KOPT-K1 (cell line): ENCODE measurements around the gene CD83.
"Not testable (repeated sequence)": the region's sequence is repeated elsewhere in the genome, so short reads cannot be mapped to it uniquely, and the experiment has no call there.

ENCODE experiments used
- H3K27ac ChIP-seq: fragments of 200-600 bp; sonication (generic); 2 replicates; pipeline ENCODE4 v1.5.1; 2016; ENCODE audit warnings: antibody characterized with exemption, mild to moderate bottlenecking, low read depth, low read length; ENCODE audit not compliant: poor library complexity, severe bottlenecking
- H3K36me3 ChIP-seq: fragments of 200-600 bp; sonication (generic); 2 replicates; pipeline ENCODE4 v1.5.1; 2017; ENCODE audit warnings: antibody characterized with exemption, mild to moderate bottlenecking, low read length, moderate library complexity; ENCODE audit not compliant: insufficient read depth
- H3K9me3 ChIP-seq: fragments of 200-600 bp; sonication (generic); 2 replicates; pipeline ENCODE4 v1.5.1; 2017; ENCODE audit warnings: antibody characterized with exemption, low read length, mild to moderate bottlenecking; ENCODE audit not compliant: insufficient read depth, poor library complexity, severe bottlenecking

CD83 gene

GRCh38 chr6:14143305-14143704 is 25.7 kb downstream of the CD83 start:
- no peaks in the 10 kb centered on the region for H3K36me3 ChIP-seq
- H3K9me3 ChIP-seq: no peaks in the 10 kb centered on the region
- H3K27ac ChIP-seq: no peak overlapping the region

GRCh38 chr6:14144678-14145113 is 27.1 kb downstream of the CD83 start:
- Histone ChIP-seq H3K27ac (no peak overlapping the region), H3K36me3 (no peaks in the 10 kb centered on the region), H3K9me3 (no peaks in the 10 kb centered on the region)

- Histone ChIP-seq H3K36me3 (no peaks in the 10 kb centered on the region), H3K27ac (no peak overlapping the region), H3K9me3 (no peaks in the 10 kb centered on the region)
Observed at GRCh38 chr6:14146506-14147096, 29.0 kb downstream of the CD83 start.

GRCh38 chr6:14147891-14148290 is 30.3 kb downstream of the CD83 start:
- H3K9me3 ChIP-seq: no peaks in the 10 kb centered on the region
- H3K36me3 ChIP-seq: no peaks in the 10 kb centered on the region
- no peak overlapping the region for H3K27ac ChIP-seq

GRCh38 chr6:14148471-14148870 is 30.9 kb downstream of the CD83 start:
- H3K9me3 ChIP-seq: no peaks in the 10 kb centered on the region
- H3K27ac ChIP-seq: no peak overlapping the region
- no peaks in the 10 kb centered on the region for H3K36me3 ChIP-seq

GRCh38 chr6:14149053-14149738 is 31.6 kb downstream of the CD83 start:
- H3K36me3 ChIP-seq: no peaks in the 10 kb centered on the region
- no peak overlapping the region for H3K27ac ChIP-seq
- H3K9me3 ChIP-seq: no peaks in the 10 kb centered on the region

GRCh38 chr6:14149739-14150130 is 32.2 kb downstream of the CD83 start:
- no peaks in the 10 kb centered on the region for H3K9me3 ChIP-seq
- no peaks in the 10 kb centered on the region for H3K36me3 ChIP-seq
- H3K27ac ChIP-seq: no peak overlapping the region

- not testable (repeated sequence) for H3K36me3 ChIP-seq, H3K27ac ChIP-seq, H3K9me3 ChIP-seq
Observed at GRCh38 chr6:14151300-14151699, 33.7 kb downstream of the CD83 start.

GRCh38 chr6:14151773-14152172 is 34.2 kb downstream of the CD83 start:
- H3K27ac ChIP-seq: no peak overlapping the region
- H3K9me3 ChIP-seq: no peaks in the 10 kb centered on the region
- no peaks in the 10 kb centered on the region for H3K36me3 ChIP-seq

- no peak overlapping the region for H3K27ac ChIP-seq
- H3K9me3 ChIP-seq: peaks cover 1% of the 10 kb centered on the region
- no peaks in the 10 kb centered on the region for H3K36me3 ChIP-seq
Observed at GRCh38 chr6:14153228-14153627, 35.7 kb downstream of the CD83 start.

- peaks cover 14% of the 10 kb centered on the region for H3K9me3 ChIP-seq
- H3K27ac ChIP-seq: no peak overlapping the region
- no peaks in the 10 kb centered on the region for H3K36me3 ChIP-seq
Observed at GRCh38 chr6:14159090-14159489, 41.5 kb downstream of the CD83 start.

GRCh38 chr6:14162826-14163225 is 45.3 kb downstream of the CD83 start:
- H3K36me3 ChIP-seq: no peaks in the 10 kb centered on the region
- no peak overlapping the region for H3K27ac ChIP-seq
- H3K9me3 ChIP-seq: peaks cover 14% of the 10 kb centered on the region

- H3K9me3 ChIP-seq: peaks cover 16% of the 10 kb centered on the region
- no peaks in the 10 kb centered on the region for H3K36me3 ChIP-seq
- no peak overlapping the region for H3K27ac ChIP-seq
Observed at GRCh38 chr6:14165091-14165490, 47.5 kb downstream of the CD83 start.

- Histone ChIP-seq H3K27ac (no peak overlapping the region), H3K9me3 (peaks cover 29% of the 10 kb centered on the region), H3K36me3 (no peaks in the 10 kb centered on the region)
Observed at GRCh38 chr6:14166839-14167238, 49.3 kb downstream of the CD83 start.

- peaks cover 40% of the 10 kb centered on the region for H3K9me3 ChIP-seq
- no peaks in the 10 kb centered on the region for H3K36me3 ChIP-seq
- no peak overlapping the region for H3K27ac ChIP-seq
Observed at GRCh38 chr6:14170128-14170527, 52.6 kb downstream of the CD83 start.

GRCh38 chr6:14172562-14172961 is 55.0 kb downstream of the CD83 start:
- no peak overlapping the region for H3K27ac ChIP-seq
- peaks cover 40% of the 10 kb centered on the region for H3K9me3 ChIP-seq
- H3K36me3 ChIP-seq: no peaks in the 10 kb centered on the region
